GM19035 (cell line): Measurements from ENCODE around the gene PACS2.
"Not testable (repeated sequence)": the region's sequence is repeated elsewhere in the genome, so short reads cannot be mapped to it uniquely, and the experiment has no call there.

Experiments used
- ATAC-seq: cut with Tn5 transposase; IDR thresholded peaks from one replicate; pipeline ENCODE4 v1.9.1; 2021; ENCODE audit not compliant: unreplicated experiment

The PACS2 gene

DNA sequence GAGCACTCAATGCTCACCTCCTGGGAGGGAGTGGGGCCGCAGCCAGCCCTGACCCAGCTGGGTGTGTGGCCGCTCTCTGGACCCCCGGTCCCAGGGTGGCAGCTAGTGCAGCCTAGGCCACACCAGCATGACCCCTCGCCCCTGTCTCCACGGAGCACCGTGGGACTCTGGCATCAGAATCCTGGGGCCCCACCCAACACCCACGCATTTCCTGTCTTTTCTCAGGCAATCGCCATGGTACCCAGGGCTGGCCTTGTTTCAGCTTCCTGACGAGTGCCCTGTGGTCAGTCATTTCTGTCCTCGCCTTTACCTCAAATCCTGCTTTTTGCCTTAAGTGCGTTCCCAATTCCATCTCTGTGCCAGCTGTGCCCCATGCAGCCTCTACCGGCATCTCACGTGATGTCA lies 15.9 kb downstream of the PACS2 start:
- no peak for ATAC-seq

DNA sequence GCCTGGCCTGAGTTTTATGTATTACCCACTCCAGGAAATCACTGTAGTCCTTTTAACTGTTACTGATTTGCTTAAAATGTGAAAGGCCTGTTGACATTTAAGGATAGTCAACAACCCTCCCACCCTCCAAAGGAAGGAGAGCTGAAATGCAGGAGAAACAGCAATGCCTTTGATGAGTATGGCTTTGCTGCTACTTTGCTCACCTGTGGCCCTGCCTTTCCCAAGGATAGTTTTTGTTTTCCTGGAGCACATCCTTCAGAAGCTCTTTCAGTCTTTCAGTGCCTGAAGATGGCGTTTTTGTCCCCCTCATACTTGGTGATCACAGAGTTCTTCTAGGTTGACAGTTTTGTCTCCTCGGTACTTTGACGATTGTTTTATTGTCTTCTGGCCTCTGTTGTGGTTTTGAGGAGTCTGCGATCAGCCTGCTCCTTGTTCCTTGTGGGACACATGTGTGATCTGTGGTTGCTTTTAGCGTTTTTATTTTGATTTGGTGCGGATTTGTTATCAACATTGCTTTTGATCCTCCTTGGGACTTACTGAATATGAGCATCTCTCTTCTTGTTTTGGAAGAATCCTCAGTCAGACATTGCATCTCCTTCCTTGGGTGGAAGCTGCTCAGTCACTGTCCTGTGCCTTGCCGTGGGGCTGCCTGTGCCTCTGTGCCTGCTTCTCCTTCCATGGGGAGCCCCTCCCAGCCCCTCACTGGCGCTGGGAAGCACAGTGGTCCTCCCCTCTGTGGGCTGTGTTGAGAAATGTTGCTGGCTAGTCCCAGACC lies 17.2 kb downstream of the PACS2 start:
- ATAC-seq, result no peak

DNA sequence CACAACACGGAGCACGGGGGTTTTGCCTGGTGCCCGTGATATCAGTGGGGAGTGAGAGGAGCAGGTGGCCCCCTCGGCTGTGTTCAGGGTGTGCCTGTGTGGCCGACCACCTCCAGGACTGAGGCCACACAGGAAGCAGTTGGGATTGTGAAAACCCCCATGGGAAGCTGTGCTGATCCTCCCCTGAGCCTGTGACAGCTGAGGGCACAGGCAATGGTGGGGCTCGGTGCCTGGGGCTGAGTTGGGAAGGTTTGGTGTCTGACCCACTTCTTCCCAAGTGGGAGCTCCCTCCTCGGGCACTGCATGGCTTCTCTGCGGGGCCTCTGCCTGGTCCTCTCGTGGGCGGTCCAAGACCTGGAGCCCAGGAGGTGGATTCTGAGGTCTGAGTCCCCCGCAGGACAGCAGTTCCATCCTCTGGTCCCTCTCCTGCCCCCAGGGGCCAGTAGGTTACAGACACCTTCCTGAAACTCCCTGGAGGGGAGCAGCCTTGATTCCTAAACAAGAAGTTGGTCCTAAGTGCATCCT lies 17.9 kb downstream of the PACS2 start:
- no peak for ATAC-seq

DNA sequence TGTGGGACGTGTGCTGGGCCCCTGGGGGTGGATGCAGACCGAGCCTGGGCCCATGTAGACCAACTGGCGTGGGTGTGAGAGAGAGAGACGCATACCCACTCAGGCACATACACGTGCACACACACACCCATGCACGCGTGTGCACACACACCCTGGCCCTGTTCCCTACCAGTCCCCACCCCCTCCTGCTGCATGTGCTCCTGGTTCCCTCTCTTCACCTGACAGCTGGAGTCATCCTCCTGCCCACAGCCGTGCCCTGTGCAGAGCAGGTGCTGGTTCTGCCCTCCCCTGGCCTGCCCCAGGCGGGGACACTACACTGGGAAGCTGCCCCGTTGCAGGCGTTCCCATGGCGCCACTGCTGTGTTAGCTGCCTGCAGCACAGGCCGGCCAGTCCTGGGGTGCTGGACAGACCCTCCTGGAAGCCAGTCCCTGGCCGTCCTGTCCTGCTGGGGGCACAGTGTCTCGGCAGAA lies 18.5 kb downstream of the PACS2 start:
- ATAC-seq, result no peak

DNA sequence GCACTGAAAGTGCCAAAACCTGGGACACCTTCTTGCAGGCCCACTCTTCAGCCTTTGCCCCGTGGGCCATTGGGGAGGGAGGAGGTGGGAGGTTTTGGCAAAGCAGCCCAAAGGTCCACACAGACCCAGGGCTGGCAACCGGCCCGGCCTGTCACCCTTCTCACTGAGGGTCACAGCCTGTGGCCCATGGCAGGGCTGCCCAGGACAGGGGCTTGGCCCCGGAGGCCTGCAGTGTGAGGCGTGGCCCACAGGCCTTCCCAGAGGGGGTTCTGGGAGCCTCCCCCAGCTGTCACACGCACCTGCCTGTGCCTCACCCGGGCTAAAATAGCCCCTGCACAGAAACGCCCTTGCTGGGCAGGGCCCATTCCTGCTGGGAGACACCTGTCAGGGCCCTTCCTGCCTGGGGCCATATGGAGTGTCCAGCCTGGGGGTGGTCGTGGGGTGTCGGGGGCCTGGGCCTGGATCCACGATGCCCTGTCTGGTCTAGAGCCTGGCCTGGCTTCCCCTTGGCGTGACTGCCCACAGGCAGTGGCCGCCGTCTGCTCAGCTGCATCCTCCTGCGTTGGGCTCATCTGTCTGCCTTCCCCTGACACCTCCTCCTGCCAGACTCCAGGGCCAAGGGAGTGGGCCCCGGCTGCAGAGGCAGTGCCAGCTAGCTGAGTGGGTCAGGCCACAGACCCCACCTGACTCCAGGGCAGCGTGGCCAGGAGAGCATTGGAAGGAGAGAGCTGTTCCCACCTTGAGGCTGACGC lies 19.2 kb downstream of the PACS2 start:
- no peak for ATAC-seq

DNA sequence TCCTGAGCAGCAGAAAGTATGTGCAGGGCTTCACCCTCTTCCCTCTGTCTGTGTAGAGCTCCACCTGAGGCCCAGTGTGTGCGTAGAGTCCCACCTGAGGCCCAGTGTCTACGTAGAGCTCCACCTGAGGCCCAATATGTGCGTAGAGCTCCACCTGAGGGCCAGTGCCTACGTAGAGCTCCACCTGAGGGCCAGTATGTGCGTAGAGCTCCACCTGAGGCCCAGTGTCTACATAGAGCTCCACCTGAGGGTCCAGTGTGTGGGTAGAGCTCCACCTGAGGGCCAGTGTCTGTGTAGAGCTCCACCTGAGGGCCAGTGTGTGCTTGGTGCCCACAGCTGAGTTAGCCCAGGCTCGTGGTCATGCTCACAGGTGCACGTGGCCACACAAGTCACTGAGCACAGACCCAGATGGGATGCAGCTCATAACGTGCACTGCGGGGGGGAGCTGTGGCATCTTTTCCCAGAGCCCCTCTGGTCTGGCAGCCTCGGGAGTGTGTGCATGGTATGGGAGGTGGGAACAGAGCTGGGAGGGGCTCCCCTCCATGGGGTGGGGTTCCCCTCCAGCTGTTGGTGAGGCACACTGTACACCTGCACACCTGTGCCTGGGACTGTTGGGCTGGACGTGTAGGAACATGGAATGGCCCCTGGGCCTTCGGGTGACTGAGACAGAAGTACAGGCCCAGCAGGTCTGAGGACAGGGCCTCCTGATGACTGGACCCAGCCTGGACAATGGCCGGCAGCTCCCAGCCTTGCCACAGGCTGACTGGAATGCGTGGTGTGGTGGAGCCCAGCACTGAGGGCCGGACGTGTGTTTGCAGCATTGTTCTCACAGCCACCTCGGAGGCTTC lies 20.1 kb downstream of the PACS2 start:
- no peak for ATAC-seq

DNA sequence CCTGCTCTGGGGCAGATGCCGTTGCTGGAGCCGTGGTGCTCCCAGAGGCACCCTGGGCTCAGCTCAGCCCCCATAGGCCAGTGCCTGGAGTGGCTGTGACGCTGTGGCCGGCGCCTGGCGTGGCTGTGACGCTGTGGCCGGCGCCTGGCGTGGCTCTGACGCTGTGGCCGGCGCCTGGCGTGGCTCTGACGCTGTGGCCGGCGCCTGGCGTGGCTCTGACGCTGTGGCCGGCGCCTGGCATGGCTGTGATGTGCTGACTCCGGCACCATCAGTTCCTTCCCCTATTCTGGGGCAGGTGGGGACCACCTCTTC lies 20.6 kb downstream of the PACS2 start:
- not testable (repeated sequence) for ATAC-seq

DNA sequence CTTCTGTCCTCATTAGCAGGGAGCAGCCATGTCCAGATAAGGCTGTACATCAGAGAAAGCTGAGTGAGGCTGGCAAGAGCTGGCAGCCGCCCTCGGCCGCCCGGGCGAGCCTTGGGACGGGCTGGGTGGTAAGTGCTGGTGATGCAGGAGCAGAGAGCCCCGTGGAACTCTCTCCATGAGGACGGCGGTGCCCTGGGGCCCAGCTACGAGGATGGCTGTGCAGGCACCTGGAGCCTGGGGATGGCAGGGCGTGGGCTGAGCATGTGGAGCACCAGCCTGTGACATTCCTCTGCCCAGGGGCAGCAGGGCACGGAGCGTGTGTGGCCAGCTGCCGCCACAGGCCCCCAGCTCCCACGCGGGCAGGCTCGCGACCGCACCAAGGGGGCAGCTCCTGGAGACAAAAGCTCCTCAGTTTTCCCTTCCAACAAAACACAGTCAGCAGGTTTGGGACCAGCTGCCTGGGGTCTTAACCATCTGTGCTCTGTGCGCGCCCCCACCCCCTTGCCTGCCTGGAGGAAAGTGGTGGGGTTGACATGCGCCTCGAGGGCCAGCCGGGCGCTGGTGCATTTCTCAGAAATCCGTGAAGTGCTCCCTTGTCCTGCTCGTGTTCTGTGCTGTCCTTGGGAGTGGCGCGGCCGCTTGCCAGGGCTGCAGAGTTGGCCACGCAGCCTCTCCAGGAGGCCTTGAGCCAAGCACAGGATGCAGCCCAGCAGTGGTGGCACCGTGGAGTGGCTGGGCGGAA lies 21.4 kb downstream of the PACS2 start:
- no peak for ATAC-seq

DNA sequence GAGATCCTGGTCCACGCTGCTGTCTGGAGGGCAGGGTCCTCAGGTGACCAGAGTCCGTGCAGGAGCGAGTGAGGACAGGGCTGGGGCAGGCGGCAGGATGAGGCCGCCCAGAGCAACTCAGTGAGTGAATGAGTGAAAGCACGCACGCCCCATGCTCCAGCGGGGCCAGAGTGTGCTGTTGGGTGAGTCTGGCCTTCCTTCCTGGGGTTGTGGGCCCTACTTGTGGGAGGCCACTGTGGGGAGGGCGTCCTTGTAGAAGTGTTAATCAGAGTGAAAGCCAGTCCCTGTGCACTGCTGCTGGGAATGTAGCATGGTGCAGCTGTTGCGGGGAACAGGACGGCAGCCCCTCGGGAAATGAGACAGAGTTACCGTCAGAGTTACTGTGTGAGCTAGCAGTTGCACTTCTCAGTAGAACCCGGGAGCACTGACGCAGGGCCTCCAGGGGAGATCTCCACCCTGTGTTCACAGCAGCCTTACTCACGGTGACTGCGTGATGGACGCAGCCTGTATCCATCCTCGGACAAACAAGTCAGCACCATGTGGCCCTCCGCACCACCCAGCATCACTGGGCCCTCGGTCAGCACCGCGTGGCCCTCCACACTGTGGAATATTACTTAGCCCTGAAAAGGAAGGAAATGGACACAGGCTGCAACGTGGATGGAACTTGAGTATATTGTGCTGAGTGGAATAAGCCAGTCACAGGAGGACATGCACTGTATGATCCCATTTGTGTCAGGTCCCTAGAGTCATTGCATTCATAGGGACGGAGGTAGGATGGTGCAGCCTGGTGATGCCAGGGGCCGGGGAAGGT lies 22.1 kb downstream of the PACS2 start:
- ATAC-seq, result no peak

DNA sequence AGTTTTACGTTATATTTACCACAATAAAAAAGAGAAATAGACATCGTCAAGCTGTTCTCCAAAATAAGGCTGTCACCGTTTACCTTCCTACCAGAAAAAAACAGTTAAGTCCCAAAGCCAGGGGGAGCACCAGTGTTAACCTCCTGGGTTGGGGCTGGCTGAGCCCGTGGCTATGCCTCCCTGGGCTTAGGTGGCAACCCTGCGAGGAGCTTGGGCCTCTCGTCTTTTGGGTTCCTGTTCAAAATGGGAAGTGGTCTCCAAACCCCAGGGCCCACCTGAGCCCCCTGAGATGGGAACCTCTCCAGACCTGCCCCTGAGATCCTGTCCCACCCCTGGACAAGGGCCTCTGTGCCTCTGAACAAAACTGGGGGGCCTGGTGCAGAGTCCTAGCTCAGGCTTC lies 22.9 kb downstream of the PACS2 start:
- no peak for ATAC-seq

DNA sequence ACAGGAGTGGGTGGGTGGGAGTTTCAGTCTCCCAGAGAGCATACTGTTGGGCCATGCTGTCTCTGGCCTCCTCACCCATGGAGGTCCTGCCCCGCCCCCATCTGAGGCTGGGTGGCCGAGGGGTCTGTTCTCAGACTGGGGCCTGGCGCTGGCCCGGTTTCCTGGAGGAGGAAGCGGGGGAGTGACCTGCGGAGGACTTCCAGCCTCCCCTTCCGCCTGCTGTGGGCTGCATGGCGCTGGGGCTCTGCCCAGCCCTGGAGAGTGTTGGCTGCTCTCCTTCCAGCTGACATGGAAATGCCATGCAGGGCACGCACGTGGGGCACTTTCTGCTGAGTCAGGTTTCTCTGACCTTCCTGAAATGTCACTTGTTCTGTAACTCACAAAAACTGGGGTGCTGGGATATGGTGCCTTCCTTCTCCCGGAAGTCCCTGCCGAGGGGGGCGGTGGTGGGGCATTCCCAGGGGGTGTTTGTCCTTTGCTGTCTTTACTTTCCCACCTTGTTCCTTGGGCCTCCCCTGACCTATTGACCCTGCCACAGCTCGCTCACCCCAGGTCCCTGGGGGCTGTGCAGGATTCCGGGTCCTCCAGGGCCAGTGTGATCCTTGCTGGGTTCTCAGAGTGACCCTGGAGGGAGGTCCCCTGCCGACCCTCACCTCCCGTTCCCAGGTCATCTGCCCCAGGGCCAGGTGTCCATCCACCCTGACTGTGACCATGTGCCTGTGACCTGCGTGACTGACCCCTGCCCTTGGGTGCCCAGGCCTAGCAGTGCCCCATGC lies 23.6 kb downstream of the PACS2 start:
- no peak for ATAC-seq

DNA sequence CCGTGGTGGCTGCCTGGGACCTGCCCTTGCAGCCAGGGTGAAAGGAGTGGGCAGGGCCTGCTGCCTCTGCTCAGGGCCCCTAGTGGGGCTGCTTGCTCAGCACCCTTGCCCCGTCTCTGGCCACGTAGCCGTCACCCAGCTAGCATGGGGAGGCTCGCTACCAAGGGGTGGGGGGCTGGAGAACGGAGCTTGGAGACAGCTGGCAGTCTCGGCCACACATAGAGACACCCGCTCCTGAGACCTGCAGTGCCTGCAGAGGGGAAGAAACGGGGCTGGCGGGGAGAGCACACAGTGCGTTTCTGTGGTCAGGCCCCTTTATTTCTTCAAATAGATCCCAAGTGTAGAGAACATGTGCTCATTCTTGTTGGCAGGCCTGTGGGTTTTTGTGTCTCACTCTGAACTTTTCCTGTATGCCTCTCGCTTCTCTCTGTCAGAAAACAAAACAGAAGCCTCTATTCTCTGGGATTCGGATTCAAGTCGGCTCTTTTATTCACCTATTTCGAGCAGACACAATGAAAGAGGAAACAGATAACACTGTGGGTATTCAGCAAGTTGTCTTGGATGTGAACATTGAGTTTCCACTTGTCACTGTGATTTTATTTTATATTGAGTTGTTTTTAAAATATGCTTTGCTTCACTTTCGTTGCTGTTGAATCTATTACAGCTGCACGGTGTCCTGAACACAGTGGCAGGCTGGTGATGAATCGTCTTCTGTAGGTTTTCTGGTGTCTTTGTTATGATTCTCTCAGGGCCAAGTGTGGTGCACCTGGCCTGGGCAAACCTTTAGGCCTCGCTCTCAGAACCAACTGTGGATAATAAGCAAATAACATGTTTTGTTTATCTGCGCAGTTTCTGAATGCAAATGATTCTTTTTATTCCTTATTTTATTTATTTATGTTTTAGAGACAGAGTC lies 26.5 kb downstream of the PACS2 start:
- ATAC-seq, result no peak

DNA sequence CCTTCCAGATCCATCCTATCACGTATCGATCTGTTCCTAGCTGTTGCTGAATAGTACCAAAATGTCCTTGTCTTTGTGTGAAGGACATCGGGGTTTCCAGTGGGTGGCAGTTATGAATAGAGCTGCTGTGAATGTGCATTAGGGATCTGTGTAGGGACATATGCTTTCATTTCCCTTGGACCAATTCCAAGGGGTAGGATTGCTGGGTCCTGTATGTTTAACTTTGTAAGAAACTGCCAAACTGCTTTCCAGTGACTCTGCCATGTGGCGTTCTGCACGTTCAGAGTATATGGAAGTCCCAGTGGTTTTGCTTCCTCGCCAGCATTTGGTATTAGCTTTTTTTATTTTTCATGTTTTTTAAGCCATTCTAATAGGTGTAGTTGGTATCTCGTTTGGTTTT lies 28.6 kb downstream of the PACS2 start:
- no peak for ATAC-seq

DNA sequence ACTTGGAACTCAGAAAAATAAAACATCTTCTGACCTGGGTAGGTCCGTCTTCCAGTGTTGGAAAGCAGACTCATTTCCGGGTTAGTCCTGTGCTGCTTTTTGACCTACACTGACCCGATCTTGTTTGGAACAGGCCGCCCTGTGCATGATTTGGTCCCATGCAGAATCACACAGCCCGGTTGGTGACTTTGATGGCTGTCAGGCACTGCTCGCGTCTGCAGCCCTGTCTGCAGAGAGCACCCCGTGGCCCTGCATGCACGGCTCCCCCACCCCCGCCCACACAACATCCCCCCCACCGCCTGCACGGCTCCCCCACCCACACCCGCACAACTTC lies 31.6 kb downstream of the PACS2 start:
- ATAC-seq, result no peak

DNA sequence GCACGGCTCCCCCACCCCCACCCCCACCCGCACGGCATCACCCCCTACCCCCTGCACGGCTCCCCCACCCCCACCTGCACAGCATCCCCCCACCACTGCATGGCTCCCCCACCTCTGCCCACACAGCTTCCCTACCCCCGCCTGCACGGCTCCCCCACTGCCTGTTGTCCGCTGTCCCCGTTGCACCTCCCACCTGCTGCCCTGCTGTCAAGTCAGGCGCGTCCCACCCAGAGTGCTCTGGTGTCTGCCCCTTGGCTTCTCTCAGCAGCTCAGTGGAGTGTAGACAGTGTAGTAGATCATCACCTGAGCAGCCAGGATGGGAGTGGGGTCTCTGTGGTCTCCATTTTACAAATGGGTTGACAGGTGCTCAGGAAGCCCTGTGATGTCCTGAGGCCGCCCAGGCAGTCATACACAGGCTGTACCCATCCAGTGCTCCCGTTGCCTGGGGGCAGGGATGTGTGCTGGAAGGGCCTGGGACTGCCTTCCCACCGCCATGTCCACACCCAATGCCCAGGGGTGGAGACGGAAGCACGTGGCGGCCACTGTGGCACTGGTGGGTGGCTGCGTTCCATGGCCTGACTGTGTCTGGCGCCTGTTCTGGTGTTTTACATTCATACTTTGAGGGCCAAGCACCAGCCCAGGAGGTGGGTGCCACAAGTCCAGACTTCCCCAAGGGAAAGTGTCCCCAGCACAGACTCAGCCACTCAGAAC lies 32.5 kb downstream of the PACS2 start:
- ATAC-seq, result no peak

DNA sequence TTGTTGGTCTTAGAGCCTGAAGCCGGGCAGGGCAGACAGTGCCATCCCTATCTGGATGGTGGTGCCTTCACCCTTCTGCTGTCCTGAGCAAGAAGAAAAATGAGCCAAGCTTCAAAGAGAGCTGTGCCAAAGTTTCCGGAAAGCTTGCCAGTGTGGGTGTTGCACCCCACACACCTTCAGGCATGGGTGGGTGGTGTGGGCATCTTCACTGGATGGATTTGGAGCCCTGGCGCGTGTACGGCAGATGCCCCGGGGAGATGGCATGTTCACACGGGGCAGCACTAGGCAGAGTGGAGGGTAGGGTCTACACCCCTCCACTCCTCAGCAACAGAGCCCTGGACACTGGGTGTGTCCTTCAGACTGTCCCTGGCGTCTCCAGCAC lies 33.0 kb downstream of the PACS2 start:
- ATAC-seq, result no peak

DNA sequence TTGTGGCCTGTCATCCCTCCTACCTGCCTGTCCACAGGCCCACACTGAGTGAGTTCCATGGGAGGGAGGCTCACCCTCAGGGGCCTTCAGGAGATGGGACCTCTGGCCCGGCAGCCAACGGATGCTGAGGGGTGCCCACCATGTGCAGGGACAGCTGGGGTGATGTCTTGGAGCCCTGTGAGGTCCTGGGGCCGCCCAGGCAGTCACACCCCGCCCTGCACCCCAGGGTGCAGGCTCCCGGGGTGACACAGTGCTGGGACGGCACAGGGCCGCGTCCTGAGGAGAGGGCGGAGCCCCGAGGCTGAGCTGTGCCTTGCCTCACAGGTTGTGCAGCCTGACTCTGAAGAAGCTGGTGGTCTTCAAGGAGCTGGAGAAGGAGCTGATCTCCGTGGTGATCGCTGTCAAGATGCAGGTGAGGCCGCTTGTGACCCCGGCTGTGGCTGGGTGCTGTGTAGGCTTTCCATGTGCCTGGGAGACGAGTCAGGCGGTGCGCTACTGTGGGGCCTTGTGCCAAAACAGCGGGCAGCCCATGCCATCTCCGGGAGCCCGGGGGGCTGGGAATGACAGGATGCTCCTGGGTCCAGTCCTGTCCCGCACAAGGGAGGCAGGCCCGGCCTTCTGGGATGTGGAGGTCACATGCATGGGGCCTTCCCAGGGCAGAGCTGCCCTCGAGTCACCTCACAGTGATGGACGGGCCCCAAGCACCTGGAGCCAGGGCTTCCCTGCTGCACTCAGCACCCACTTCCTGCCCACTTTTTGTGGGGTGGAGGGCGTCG lies 33.8 kb downstream of the PACS2 start:
- no peak for ATAC-seq
